Measurements from ENCODE around the gene NKPD1.

The NKPD1 gene

GRCh38 chr19:45153339-45154063 lies 7.3 kb downstream of the NKPD1 start:
- DNase-seq = peak; percentile 31

GRCh38 chr19:45152504-45153338 lies 8.1 kb downstream of the NKPD1 start:
- peak; percentile 49 for DNase-seq

- no peak for DNase-seq
These were observed 8.8 kb downstream of the NKPD1 start for GRCh38 chr19:45151821-45152503.

- no peak for DNase-seq
These were observed 9.5 kb downstream of the NKPD1 start for GRCh38 chr19:45151320-45151719.

- no peak for DNase-seq
These were observed 10.0 kb downstream of the NKPD1 start for GRCh38 chr19:45150751-45151281.

GRCh38 chr19:45150180-45150579 lies 10.6 kb downstream of the NKPD1 start:
- DNase-seq = no peak

- DNase-seq = no peak
These were observed 11.7 kb downstream of the NKPD1 start for GRCh38 chr19:45149129-45149528.

- DNase-seq = no peak
These were observed 12.7 kb downstream of the NKPD1 start for GRCh38 chr19:45147835-45148676.

GRCh38 chr19:45146741-45147205 lies 14.0 kb downstream of the NKPD1 start:
- DNase-seq = no peak

- DNase-seq = no peak
These were observed 14.5 kb downstream of the NKPD1 start for GRCh38 chr19:45146251-45146650.

- DNase-seq = no peak
These were observed 15.3 kb downstream of the NKPD1 start for GRCh38 chr19:45145270-45146189.

- DNase-seq = no peak
These were observed 16.1 kb downstream of the NKPD1 start for GRCh38 chr19:45144431-45145269.

GRCh38 chr19:45142726-45143110 lies 18.1 kb downstream of the NKPD1 start:
- DNase-seq = no peak

- no peak for DNase-seq
These were observed 18.6 kb downstream of the NKPD1 start for GRCh38 chr19:45142016-45142725.

GRCh38 chr19:45141203-45141900 lies 19.4 kb downstream of the NKPD1 start:
- no peak for DNase-seq

GRCh38 chr19:45140533-45140932 lies 20.2 kb downstream of the NKPD1 start:
- DNase-seq = no peak

- no peak for DNase-seq
These were observed 20.7 kb downstream of the NKPD1 start for GRCh38 chr19:45140144-45140503.

GRCh38 chr19:45139286-45140143 lies 21.3 kb downstream of the NKPD1 start:
- DNase-seq = no peak

Measured in NCI-H1105 treated with DMSO at 0.1 percent for 48 hours (cell line).